ENCODE measurements around the gene ERC2.

Gene ERC2

GRCh38 chr3:55637906-55638638, 830.2 kb downstream of the ERC2 start:
- DNase-seq (ENCODE audit: extremely low read depth in 1 of 2, low read depth in 1 of 2) = no peak

- no peak for DNase-seq (ENCODE audit: extremely low read depth in 1 of 2, low read depth in 1 of 2)
Observed at GRCh38 chr3:55636300-55637195, 831.7 kb downstream of the ERC2 start.

GRCh38 chr3:55634345-55634744, 833.9 kb downstream of the ERC2 start:
- no peak for DNase-seq (ENCODE audit: extremely low read depth in 1 of 2, low read depth in 1 of 2)

GRCh38 chr3:55633333-55633732, 834.9 kb downstream of the ERC2 start:
- DNase-seq (ENCODE audit: extremely low read depth in 1 of 2, low read depth in 1 of 2) = no peak

- DNase-seq (ENCODE audit: extremely low read depth in 1 of 2, low read depth in 1 of 2) = no peak
Observed at GRCh38 chr3:55631766-55632331, 836.4 kb downstream of the ERC2 start.

GRCh38 chr3:55630921-55631299, 837.4 kb downstream of the ERC2 start:
- no peak for DNase-seq (ENCODE audit: extremely low read depth in 1 of 2, low read depth in 1 of 2)

GRCh38 chr3:55630280-55630920, 837.9 kb downstream of the ERC2 start:
- no peak for DNase-seq (ENCODE audit: extremely low read depth in 1 of 2, low read depth in 1 of 2)

GRCh38 chr3:55629432-55629831, 838.8 kb downstream of the ERC2 start:
- no peak for DNase-seq (ENCODE audit: extremely low read depth in 1 of 2, low read depth in 1 of 2)

- no peak for DNase-seq (ENCODE audit: extremely low read depth in 1 of 2, low read depth in 1 of 2)
Observed at GRCh38 chr3:55626279-55626665, 842.0 kb downstream of the ERC2 start.

GRCh38 chr3:55624238-55624637, 844.0 kb downstream of the ERC2 start:
- no peak for DNase-seq (ENCODE audit: extremely low read depth in 1 of 2, low read depth in 1 of 2)

GRCh38 chr3:55623786-55624185, 844.5 kb downstream of the ERC2 start:
- no peak for DNase-seq (ENCODE audit: extremely low read depth in 1 of 2, low read depth in 1 of 2)

GRCh38 chr3:55622733-55623132, 845.5 kb downstream of the ERC2 start:
- DNase-seq (ENCODE audit: extremely low read depth in 1 of 2, low read depth in 1 of 2) = no peak

GRCh38 chr3:55622116-55622515, 846.2 kb downstream of the ERC2 start:
- no peak for DNase-seq (ENCODE audit: extremely low read depth in 1 of 2, low read depth in 1 of 2)

GRCh38 chr3:55621648-55622047, 846.6 kb downstream of the ERC2 start:
- DNase-seq (ENCODE audit: extremely low read depth in 1 of 2, low read depth in 1 of 2) = no peak

GRCh38 chr3:55621026-55621422, 847.2 kb downstream of the ERC2 start:
- DNase-seq (ENCODE audit: extremely low read depth in 1 of 2, low read depth in 1 of 2) = no peak

GRCh38 chr3:55620351-55621025, 847.8 kb downstream of the ERC2 start:
- DNase-seq (ENCODE audit: extremely low read depth in 1 of 2, low read depth in 1 of 2) = no peak

GRCh38 chr3:55619046-55619808, 849.0 kb downstream of the ERC2 start:
- no peak for DNase-seq (ENCODE audit: extremely low read depth in 1 of 2, low read depth in 1 of 2)

GRCh38 chr3:55617385-55617784, 850.9 kb downstream of the ERC2 start:
- no peak for DNase-seq (ENCODE audit: extremely low read depth in 1 of 2, low read depth in 1 of 2)

- no peak for DNase-seq (ENCODE audit: extremely low read depth in 1 of 2, low read depth in 1 of 2)
Observed at GRCh38 chr3:55616803-55617202, 851.5 kb downstream of the ERC2 start.

- no peak for DNase-seq (ENCODE audit: extremely low read depth in 1 of 2, low read depth in 1 of 2)
Observed at GRCh38 chr3:55615694-55616295, 852.5 kb downstream of the ERC2 start.

Measured in activated CD8-positive, alpha-beta memory T cell treated with anti-CD3 and anti-CD28 coated beads for 1 hour (primary cell).